GM19035 (cell line): ENCODE results near the gene RAP1GAP.
A peak's percentile ranks its signal among the peaks of the same experiment; 100 is the strongest.

Experiments
- ATAC-seq: cut with Tn5 transposase; IDR thresholded peaks from one replicate; pipeline ENCODE4 v1.9.1; 2021; ENCODE audit not compliant: unreplicated experiment

RAP1GAP gene

DNA sequence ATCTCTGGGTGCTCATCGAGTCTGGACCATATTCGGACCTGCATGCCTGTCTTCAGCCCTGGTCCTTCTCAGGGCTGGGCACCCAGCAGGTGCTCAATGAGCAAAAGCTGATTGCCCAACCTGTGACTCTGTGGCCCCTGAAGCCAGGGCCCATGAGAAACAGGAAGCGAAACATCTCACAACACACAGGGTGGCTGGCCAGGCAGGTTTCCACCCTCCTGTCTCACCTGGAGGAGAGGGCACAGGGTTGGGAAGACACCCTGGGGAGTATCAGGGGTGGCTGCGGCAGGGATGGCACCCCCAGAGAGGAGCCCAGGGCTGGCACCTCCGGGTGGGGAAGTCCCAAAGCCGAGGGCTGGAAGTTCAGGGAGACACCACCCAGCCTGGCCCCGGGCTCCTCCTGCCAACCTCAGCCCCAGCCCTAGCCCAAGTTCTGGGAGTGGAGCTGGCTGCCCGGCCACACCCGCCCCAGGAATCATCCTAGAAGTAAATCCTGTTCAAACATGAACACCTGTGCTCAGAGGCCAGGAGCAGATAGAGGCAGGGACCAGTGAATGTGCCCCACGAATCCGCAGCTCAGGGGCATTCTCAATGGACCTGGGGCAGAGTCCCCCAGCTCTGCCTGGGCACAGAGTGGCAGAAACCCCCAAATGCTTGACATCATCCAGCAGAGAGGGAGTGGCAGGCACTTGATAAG, 54.6 kb downstream of the RAP1GAP start:
- no peak for ATAC-seq

- no peak for ATAC-seq
Measured at GRCh38 chr1:21613072-21613867, 55.9 kb downstream of the RAP1GAP start.

GRCh38 chr1:21612057-21612456, 57.1 kb downstream of the RAP1GAP start:
- ATAC-seq, result no peak

GRCh38 chr1:21610989-21611785, 58.0 kb downstream of the RAP1GAP start:
- ATAC-seq, result no peak

DNA sequence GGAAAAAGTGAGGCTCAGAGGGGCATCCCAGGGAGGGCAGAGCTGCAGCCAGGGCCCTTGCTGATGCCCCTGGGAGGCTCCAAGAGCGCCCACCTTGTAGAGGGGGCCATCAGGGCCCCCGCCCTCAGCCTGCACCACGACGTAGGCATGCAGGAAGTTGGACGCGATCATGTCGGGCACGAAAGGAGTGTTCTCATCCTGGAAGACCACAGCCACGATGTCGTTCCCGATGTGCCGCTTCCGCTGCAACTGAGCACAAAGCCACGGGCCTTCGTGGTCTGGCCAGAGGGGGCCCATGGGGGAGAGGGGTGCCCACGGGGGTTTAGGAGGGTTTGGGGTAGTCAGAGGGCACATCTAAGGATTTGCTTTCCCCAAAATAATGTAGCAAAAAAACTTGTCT, 59.1 kb downstream of the RAP1GAP start:
- ATAC-seq, result no peak

- no peak for ATAC-seq
Measured at GRCh38 chr1:21608798-21609197, 60.4 kb downstream of the RAP1GAP start.

- peak; percentile 69 for ATAC-seq
Measured at GRCh38 chr1:21607549-21608529, 61.3 kb downstream of the RAP1GAP start.

GRCh38 chr1:21605964-21606705, 63.0 kb downstream of the RAP1GAP start:
- ATAC-seq, result no peak

DNA sequence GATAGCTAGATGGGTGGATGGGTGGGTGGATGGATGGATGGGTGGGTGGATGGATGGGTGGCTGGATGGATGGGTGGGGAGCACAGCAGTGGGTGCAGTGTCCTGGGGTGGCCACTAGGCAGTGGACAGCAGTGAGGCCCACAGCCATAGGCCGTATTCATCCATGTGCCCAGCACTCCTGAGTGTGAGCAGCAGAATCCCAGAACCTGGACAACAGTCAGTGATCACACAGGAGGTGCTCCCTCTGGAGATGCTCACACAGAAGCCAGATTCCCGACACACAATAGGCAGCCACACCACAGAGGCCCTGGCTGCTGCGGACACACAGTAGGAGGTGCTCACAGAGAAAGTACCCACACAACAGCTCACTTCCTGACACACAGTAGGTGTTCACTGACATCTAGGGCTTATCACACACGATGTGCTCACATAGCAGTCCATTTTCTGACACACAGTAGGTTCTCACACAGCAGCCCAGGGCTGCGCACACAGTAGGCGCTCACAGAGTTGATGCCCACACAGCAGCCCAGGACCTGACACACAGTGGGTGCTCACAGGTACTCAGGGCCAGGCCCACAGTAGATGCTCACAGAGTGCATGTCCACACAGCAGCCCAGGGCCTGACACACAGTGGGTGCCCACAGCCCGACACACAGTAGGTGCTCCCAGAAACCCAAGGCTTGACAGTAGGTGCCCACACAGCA, 64.0 kb downstream of the RAP1GAP start:
- ATAC-seq, result no peak

GRCh38 chr1:21604208-21604957, 64.8 kb downstream of the RAP1GAP start:
- ATAC-seq, result no peak

- ATAC-seq, result no peak
Measured at GRCh38 chr1:21603177-21604138, 65.7 kb downstream of the RAP1GAP start.

DNA sequence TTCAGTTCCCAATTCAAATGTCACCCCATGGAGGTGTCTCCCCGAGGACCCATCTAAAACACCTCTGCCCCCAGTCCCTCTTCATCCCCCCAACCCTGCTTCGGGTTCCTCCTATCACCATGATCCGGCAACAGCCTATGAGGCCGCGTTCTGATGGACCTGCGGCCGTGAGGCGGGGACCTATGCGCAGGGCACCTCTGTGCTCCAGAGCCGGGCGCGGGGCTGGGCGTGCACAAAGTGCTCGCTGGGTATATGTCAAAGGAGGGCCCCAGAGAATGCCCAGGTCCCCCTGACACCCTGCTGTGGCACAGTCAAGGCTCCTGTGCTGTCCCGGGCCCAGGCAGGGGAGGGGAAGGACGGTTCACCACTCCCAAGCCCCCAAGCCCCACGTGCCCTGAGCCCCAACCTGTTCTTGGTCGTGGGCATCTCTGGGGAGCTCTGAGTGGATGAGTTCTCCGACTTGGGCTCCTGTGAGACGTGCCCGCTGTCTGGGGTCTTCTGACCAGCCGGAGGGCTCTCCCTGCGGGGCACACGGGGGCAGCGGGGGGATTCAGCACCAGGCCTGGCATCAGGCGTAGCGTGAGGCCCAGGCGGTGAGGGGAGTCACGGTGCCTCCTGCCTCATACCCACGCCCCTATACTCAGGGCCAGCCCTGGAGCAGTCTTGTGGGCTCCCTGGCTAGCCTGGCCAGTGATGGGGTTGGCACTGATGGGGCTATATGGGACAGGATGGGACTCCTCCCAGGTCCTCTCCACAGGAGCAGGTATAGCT, 67.7 kb downstream of the RAP1GAP start:
- no peak for ATAC-seq

DNA sequence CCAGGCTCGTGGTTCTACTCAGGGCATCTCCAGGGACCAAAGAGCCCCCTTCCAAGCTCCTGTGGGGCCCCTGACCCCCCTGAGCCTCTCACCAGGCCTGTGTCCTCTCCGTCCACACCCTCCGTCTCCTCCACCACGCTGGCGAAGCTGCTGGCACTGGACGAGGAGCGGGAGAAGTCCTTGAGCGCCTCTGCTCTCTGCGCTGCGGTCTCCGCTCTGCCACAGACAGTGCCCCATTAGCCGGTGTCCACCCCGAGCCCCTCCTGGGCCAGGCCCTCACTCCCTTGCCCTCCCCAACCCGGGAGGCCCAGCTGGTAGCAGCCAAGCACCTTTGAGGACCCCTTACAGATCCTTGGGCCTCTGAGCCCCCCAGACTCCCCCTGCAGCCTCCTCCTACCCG, 69.8 kb downstream of the RAP1GAP start:
- no peak for ATAC-seq

DNA sequence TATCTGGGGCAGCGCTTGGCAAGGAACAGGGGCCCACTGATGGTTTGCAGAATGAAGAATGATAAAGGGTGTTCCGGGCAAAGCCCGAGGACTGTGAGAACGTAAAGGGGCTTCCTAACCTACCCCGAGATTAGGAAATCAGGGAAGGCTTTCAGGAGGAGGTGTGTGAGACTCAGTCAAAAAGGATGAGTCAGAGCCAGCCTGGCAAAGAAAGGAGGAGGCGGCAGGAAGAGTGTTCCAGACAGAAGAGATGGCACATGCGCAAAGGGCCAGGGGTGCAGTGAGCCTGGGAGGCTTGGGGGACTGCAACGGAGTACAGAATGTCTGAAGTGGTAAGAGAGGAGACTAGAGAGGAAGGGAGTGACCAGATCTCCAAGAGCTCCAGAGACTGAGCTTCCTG, 70.3 kb downstream of the RAP1GAP start:
- ATAC-seq, result no peak

DNA sequence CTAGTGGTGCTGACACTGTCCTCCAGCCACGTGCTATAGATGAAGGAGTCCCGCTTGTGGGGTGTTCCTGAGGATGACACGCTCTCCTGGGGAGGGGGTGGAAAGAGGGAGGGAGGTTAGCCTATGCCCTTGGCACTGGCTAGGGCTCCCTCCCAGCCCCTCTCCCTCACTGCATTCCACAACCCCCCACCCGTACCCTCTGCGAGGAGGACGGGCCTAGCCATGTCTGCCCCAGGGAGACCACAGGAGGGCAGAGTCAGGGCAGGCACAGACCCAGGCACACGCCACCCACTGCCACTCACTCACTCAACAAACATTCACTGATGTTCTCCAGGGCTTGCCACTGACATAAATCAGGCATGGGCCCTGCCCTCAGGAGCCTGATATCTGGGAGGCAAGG, 70.7 kb downstream of the RAP1GAP start:
- no peak for ATAC-seq

DNA sequence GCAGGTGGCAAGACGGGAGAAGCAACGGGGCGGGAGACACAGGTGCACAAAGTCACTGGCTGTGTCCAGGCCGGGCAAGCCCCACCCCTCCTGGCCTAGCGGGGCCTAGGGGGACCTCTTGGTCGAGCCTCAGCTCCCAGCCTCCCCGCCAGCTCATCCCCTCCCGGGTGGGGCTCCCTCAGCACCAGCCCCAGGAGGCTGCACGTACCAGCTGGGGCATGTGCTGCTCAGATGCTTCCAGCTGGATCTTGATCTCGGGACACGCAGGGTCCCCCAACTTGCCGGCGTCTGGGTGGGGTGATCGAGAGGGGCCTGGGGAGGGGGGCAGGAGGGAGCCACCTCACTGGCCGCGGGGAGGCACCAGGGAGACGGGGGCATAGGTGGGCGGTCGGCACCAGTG, 71.4 kb downstream of the RAP1GAP start:
- no peak for ATAC-seq

GRCh38 chr1:21596628-21597027, 72.5 kb downstream of the RAP1GAP start:
- ATAC-seq, result no peak
